H1 (cell line): ENCODE results near the gene CCIN. TPM values are rescaled to one million over a fixed set of nuclear protein-coding genes. Genes with fewer than 3 reads are reported as not detected.

Source experiments
- CTCF ChIA-PET: fragments of 300-600 bp; sonication (Branson Sonifier 250); formaldehyde crosslinking; loops from one replicate; lab custom pipeline; 2021; ENCODE audit not compliant: partially characterized antibody; lab: Charles Lee
- POLR2A ChIA-PET: fragments of 300-600 bp; sonication (Branson Sonifier 250); formaldehyde crosslinking; loops from one replicate; lab custom pipeline; 2021; ENCODE audit warnings: inconsistent platforms; ENCODE audit not compliant: partially characterized antibody; lab: Charles Lee
- DNase-seq, 2 experiments: peaks; one replicate each; pipeline versions ENCODE4 v3.0.0 to v3.0.0-alpha.2; 2010 to 2022; ENCODE audit warnings: low spot score in 2 of 2, low read depth in 1 of 2, mixed read lengths in 1 of 2
- FAIRE-seq: peaks from 2 replicates; lab custom pipeline; 2011; peaks lifted over from hg19 to GRCh38; lab: Jason Lieb, UNC
- H2AFZ ChIP-seq: 2 replicates; pipeline ENCODE4 v1.8.1; 2012; ENCODE audit warnings: low read length, inconsistent platforms
- H2AK5ac ChIP-seq: 2 replicates; pipeline ENCODE4 v1.6.1; 2013; ENCODE audit warnings: low read depth, low read length
- H2BK120ac ChIP-seq: replicated peaks from 2 replicates; pipeline ENCODE3; 2013; ENCODE audit warnings: low read depth, low read length, inconsistent platforms
- H2BK12ac ChIP-seq: 2 replicates; pipeline ENCODE4 v1.6.1; 2013; ENCODE audit warnings: low read depth, low read length
- H2BK15ac ChIP-seq: 2 replicates; pipeline ENCODE4 v1.6.1; 2013; ENCODE audit warnings: low read length
- H2BK20ac ChIP-seq: 2 replicates; pipeline ENCODE4 v1.6.1; 2013; ENCODE audit warnings: low read length
- H2BK5ac ChIP-seq: 2 replicates; pipeline ENCODE4 v1.6.1; 2013; ENCODE audit warnings: low read depth, low read length
- H3K14ac ChIP-seq: 2 replicates; pipeline ENCODE4 v1.6.1; 2013; ENCODE audit warnings: inconsistent platforms; ENCODE audit not compliant: insufficient read length
- H3K18ac ChIP-seq: 2 replicates; pipeline ENCODE4 v1.6.1; 2013; ENCODE audit warnings: low read length; ENCODE audit errors: extremely low read depth
- H3K23ac ChIP-seq: 2 replicates; pipeline ENCODE4 v1.6.1; 2013; ENCODE audit warnings: inconsistent platforms; ENCODE audit not compliant: insufficient read length
- H3K23me2 ChIP-seq: 2 replicates; pipeline ENCODE4 v1.6.1; 2013; ENCODE audit warnings: low read depth, low read length
- H3K27ac ChIP-seq: 2 replicates; pipeline ENCODE4 v1.6.1; 2011; ENCODE audit warnings: low read depth, low read length, inconsistent platforms
- H3K27me3 ChIP-seq, 4 experiments: replicated peaks in 1 of 4; 1 replicate in 1 of 4; 2 replicates in 3 of 4; pipeline versions ENCODE4 v1.6.1 to v1.8.1; 2011 to 2013; ENCODE audit warnings: low read length in 3 of 4, mild to moderate bottlenecking in 3 of 4, inconsistent platforms in 2 of 4, mixed read lengths in 2 of 4, moderate library complexity in 1 of 4; ENCODE audit not compliant: control insufficient read depth in 3 of 4, insufficient read depth in 3 of 4; ENCODE audit errors: extremely low read depth in 1 of 4
- H3K36me3 ChIP-seq, 4 experiments: 2 replicates each; pipeline versions ENCODE4 v1.6.1 to v1.8.1; 2011 to 2013; ENCODE audit warnings: mild to moderate bottlenecking in 4 of 4, low read length in 3 of 4, moderate library complexity in 2 of 4, control low read depth in 1 of 4, inconsistent platforms in 1 of 4; ENCODE audit not compliant: insufficient read depth in 4 of 4, control insufficient read depth in 2 of 4
- H3K4ac ChIP-seq: replicated peaks from 2 replicates; pipeline ENCODE3; 2013; ENCODE audit warnings: low read length, low read depth, mixed read lengths, inconsistent platforms; ENCODE audit not compliant: insufficient read length
- H3K4me1 ChIP-seq, 4 experiments: replicated peaks in 1 of 4; 1 replicate in 1 of 4; 2 replicates in 3 of 4; pipeline versions ENCODE4 v1.6.1 to v1.8.1; 2011 to 2013; ENCODE audit warnings: low read length in 3 of 4, inconsistent platforms in 2 of 4, mixed read lengths in 1 of 4; ENCODE audit not compliant: insufficient read depth in 4 of 4, control insufficient read depth in 3 of 4
- H3K4me2 ChIP-seq, 2 experiments: 2 replicates each; pipeline versions ENCODE4 v1.6.1 to v1.8.1; 2011 to 2013; ENCODE audit warnings: low read depth in 2 of 2, low read length in 2 of 2, control low read depth in 1 of 2, inconsistent platforms in 1 of 2, mild to moderate bottlenecking in 1 of 2; ENCODE audit not compliant: insufficient read depth in 1 of 2
- H3K4me3 ChIP-seq, 4 experiments: fragments of 200-600, 300-600 bp in 1 of 4; sonication (generic), shearing (Covaris generic), sonication (Bioruptor Twin) in 1 of 4; 2 replicates each; pipeline versions ENCODE4 v1.5.1 to v1.8.1; 2011 to 2016; ENCODE audit warnings: low read length in 4 of 4, low read depth in 3 of 4, control low read depth in 2 of 4, inconsistent platforms in 2 of 4, mild to moderate bottlenecking in 2 of 4, mixed read lengths in 1 of 4, moderate library complexity in 1 of 4; ENCODE audit not compliant: insufficient read depth in 2 of 4; ENCODE audit errors: extremely low read depth in 1 of 4
- H3K56ac ChIP-seq: replicated peaks from 2 replicates; pipeline ENCODE3; 2013; ENCODE audit warnings: low read depth, mild to moderate bottlenecking, mixed read lengths, low read length, inconsistent platforms; ENCODE audit not compliant: insufficient read length
- H3K79me1 ChIP-seq: 2 replicates; pipeline ENCODE4 v1.6.1; 2013; ENCODE audit warnings: low read depth, low read length, control low read depth
- H3K79me2 ChIP-seq, 2 experiments: 2 replicates each; pipeline versions ENCODE4 v1.6.1 to v1.8.1; 2012 to 2013; ENCODE audit warnings: low read length in 2 of 2, mild to moderate bottlenecking in 2 of 2, inconsistent platforms in 1 of 2; ENCODE audit not compliant: insufficient read depth in 2 of 2, control insufficient read depth in 1 of 2
- H3K9ac ChIP-seq, 4 experiments: replicated peaks in 1 of 4; 1 replicate in 1 of 4; 2 replicates in 3 of 4; pipeline versions ENCODE4 v1.6.1 to v1.8.1; 2011 to 2013; ENCODE audit warnings: low read depth in 3 of 4, low read length in 3 of 4, control low read depth in 2 of 4, mild to moderate bottlenecking in 2 of 4, moderate library complexity in 2 of 4, inconsistent platforms in 1 of 4; ENCODE audit errors: extremely low read depth in 1 of 4
- H3K9me3 ChIP-seq, 2 experiments: 2 replicates each; pipeline versions ENCODE4 v1.6.1 to v1.8.1; 2012 to 2013; ENCODE audit warnings: mild to moderate bottlenecking in 2 of 2, moderate library complexity in 2 of 2, control low read depth in 1 of 2, inconsistent platforms in 1 of 2, low read depth in 1 of 2, low read length in 1 of 2, mixed read lengths in 1 of 2; ENCODE audit not compliant: insufficient read depth in 2 of 2
- H4K20me1 ChIP-seq, 2 experiments: replicated peaks in 1 of 2; 2 replicates each; pipeline versions ENCODE3 to v1.8.1; 2011 to 2013; ENCODE audit warnings: inconsistent platforms in 2 of 2, low read length in 2 of 2, mild to moderate bottlenecking in 1 of 2; ENCODE audit not compliant: insufficient read depth in 2 of 2, control insufficient read depth in 1 of 2
- H4K5ac ChIP-seq: 2 replicates; pipeline ENCODE4 v1.6.1; 2013; ENCODE audit warnings: low read length, low read depth, mixed read lengths, inconsistent platforms; ENCODE audit not compliant: insufficient read length
- H4K8ac ChIP-seq: 2 replicates; pipeline ENCODE4 v1.8.0; 2013; ENCODE audit warnings: mild to moderate bottlenecking, moderate library complexity, low read length, inconsistent platforms; ENCODE audit not compliant: insufficient read depth; ENCODE audit errors: extremely low read depth
- H4K91ac ChIP-seq: replicated peaks from 2 replicates; pipeline ENCODE3; 2013; ENCODE audit warnings: low read length, mixed read lengths, inconsistent platforms; ENCODE audit not compliant: insufficient read length
- CEBPB ChIP-seq: IDR thresholded peaks from 2 replicates; pipeline ENCODE4 v1.6.1; 2012; ENCODE audit warnings: low read depth, low read length
- CREB1 ChIP-seq: IDR thresholded peaks from 2 replicates; pipeline ENCODE4 v1.6.1; 2012; ENCODE audit warnings: inconsistent platforms
- FOSL1 ChIP-seq: IDR thresholded peaks from 2 replicates; pipeline ENCODE4 v1.6.1; 2011; ENCODE audit warnings: mild to moderate bottlenecking, low read depth, low read length, moderate library complexity; ENCODE audit not compliant: insufficient read depth
- RAD21 ChIP-seq, 2 experiments: IDR thresholded peaks in 1 of 2; conservative IDR thresholded peaks in 1 of 2; 2 replicates each; pipeline ENCODE4 v1.6.1; 2011; ENCODE audit warnings: low read depth in 2 of 2, low read length in 2 of 2, improper control_type of control experiment in 1 of 2, inconsistent platforms in 1 of 2, mild to moderate bottlenecking in 1 of 2, moderate library complexity in 1 of 2
- SAP30 ChIP-seq: fragments of 300-600 bp; sonication (generic); IDR thresholded peaks from 2 replicates; pipeline ENCODE4 v1.7.1; 2012; ENCODE audit warnings: low read length, moderate library complexity, mild to moderate bottlenecking, inconsistent platforms; ENCODE audit not compliant: insufficient read depth, insufficient replicate concordance
- WGBS, 2 experiments: shearing (Covaris generic) in 1 of 2; methylation state at CpG; one replicate each; pipeline versions ENCODE4 v1.1.6 to v1.1.7; 2013 to 2015; ENCODE audit warnings: low lambda C conversion rate in 2 of 2, mixed read lengths in 2 of 2, inconsistent platforms in 1 of 2, low coverage in 1 of 2, missing lambda C conversion rate in 1 of 2; ENCODE audit not compliant: insufficient replicate concordance in 2 of 2, insufficient coverage in 1 of 2, insufficient read length in 1 of 2; ENCODE audit errors: extremely low coverage in 1 of 2, missing lambda C conversion rate in 1 of 2; 5-methylcytosine and 5-hydroxymethylcytosine counted together
- polyA plus RNA-seq, 7 experiments: library from polyadenylated mRNA; depleted of rRNA in 3 of 7; stranded (reverse) in 5 of 7; unstranded in 2 of 7; fragments of >200 nt in 5 of 7; fragments of 200-250 nt in 2 of 7; gene quantifications; 1 replicate in 5 of 7; 2 replicates in 1 of 7; 4 replicates in 1 of 7; pipeline versions ENCODE4 v1.2.1 to v1.2.3, GENCODE V29; 2011 to 2013; ENCODE audit warnings: missing spikeins in 2 of 7, mixed read lengths in 2 of 7
- total RNA-seq: library from RNA; stranded (reverse); fragmentation: NEBNext Ultra II Directional; extraction: Animal tissue kit (Norgen Biotek cat#: 25700); gene quantifications from 2 replicates; pipeline ENCODE4 v1.2.1, GENCODE V29; 2021

Gene CCIN
- total and polyA plus RNA-seq, 2 of the 8 experiments (the other 6 are each of a cell fraction or from before 2014, with no cell fraction given): 0.19 to 0.21 TPM

DNA sequence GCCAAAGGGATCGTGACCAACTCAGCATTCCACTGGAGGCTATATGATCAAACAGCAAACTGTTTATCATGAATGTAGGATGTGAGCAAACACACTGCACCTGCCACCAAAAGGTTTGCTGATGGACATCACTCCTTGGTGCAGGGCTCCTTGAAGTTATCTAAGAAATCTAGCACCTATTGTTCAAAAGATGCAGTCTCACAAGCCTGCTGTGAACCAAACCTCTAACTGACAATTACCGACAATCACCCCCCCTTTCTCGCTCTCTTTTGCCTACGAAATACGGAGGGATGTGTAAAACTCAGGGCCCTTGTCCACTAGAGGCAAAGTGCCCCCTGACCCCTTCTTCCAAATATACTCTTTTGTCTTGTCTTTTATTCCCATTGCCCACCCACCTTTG, 19.0 kb downstream of the CCIN start:
- Histone ChIP-seq H2BK120ac (no peak overlapping the region), H3K27ac (no peak overlapping the region), H3K9ac (no peak overlapping the region), H2BK12ac (no peak overlapping the region), H2AFZ (no peak overlapping the region), H3K36me3 (no peaks in the 10 kb centered on the region), H2AK5ac (no peak overlapping the region), H3K14ac (no peak overlapping the region), H3K27me3 (no peaks in the 10 kb centered on the region), H3K79me2 (peaks cover 20 to 24% of the 10 kb centered on the region in 2 experiments), H3K18ac (no peak overlapping the region), H2BK20ac (no peak overlapping the region), H2BK15ac (no peak overlapping the region), H4K91ac (no peak overlapping the region), H3K4me2 (no peak overlapping the region; a peak in 1 of 4 replicates), H4K8ac (no peak overlapping the region), H3K23ac (no peak overlapping the region), H4K5ac (no peak overlapping the region), H3K56ac (no peak overlapping the region), H3K23me2 (peaks cover 8% of the 10 kb centered on the region), H3K4me3 (no peak overlapping the region), H2BK5ac (no peak overlapping the region), H3K4ac (no peak overlapping the region), H3K79me1 (peaks cover 7% of the 10 kb centered on the region; the same call in 1 of the 2 replicates), H3K9me3 (no peaks in the 10 kb centered on the region), H3K4me1 (peaks cover 6 to 11% (median 9%) of the 10 kb centered on the region in 4 experiments; a peak in 6 of 7 replicates), H4K20me1 (peaks cover 12 to 14% of the 10 kb centered on the region in 2 experiments)
- CTCF ChIA-PET: interaction anchor here (4.5 to 5.5 kb wide), 2 partner anchors 23 to 86 kb away, joined by 25 to 38 read pairs; no protein-coding TSS in a partner anchor
- FAIRE-seq: no peak
- POLR2A ChIA-PET: no interaction called here
- DNase-seq: no peak
- WGBS, 2 experiments: 86% methylated on average over 5 of the region's 5 CpGs; no CpG with 5 or more reads in 1 of the 2 experiments
- TF ChIP-seq FOSL1 (no peak), CREB1 (no peak), CEBPB (no peak), SAP30 (no peak), RAD21 (IDR thresholded peaks at IDR 0.05 in 1 of 2, conservative IDR thresholded peaks at IDR 0.05 in 1 of 2; ENCODE audit: low read depth in 2 of 2, low read length in 2 of 2) (no peak)
